ENCODE results near the gene B4GALT5. TPM values are rescaled to one million over a fixed set of nuclear protein-coding genes. Genes with fewer than 3 reads are reported as not detected.
A peak's percentile ranks its signal among the peaks of the same experiment; 100 is the strongest.

The B4GALT5 gene
- total RNA-seq, 1 experiment from 2014 or later, result 77.0 TPM

- H3K23me2 ChIP-seq (ENCODE audit: insufficient read length, low read depth, low read length, poor library complexity, severe bottlenecking), result no peaks in the 10 kb centered on the region
- no peak overlapping the region for H3K18ac ChIP-seq (ENCODE audit: insufficient read length, low read depth, low read length)
- DNase-seq, result no peak
- no peaks in the 10 kb centered on the region; a peak in 1 of 4 replicates for H3K4me1 Mint-ChIP-seq
- no peaks in the 10 kb centered on the region for H3K27me3 Mint-ChIP-seq (ENCODE audit: low read depth)
- peak overlapping the region in 1 of 3 experiments; percentile 57; a peak in 2 of 7 replicates for H3K27ac Mint-ChIP-seq
- no peaks in the 10 kb centered on the region for H3K9me3 Mint-ChIP-seq
- no peak overlapping the region for H4K5ac ChIP-seq (ENCODE audit: insufficient read length, low read depth, low read length)
- H3K56ac ChIP-seq (ENCODE audit: insufficient read length, low read depth, low read length), result no peak overlapping the region
- no peak for TF ChIP-seq CTCF (conservative IDR thresholded peaks at IDR 0.05)
- H3K9ac ChIP-seq (ENCODE audit: extremely low read depth, insufficient read length, low read length), result no peak overlapping the region
- no peaks in the 10 kb centered on the region for H3K9me3 ChIP-seq (ENCODE audit: control insufficient read depth, low read depth, low read length)
- H3K4me1 ChIP-seq (ENCODE audit: insufficient read depth, low read length), result peaks cover 7% of the 10 kb centered on the region; the same call in 1 of the 2 replicates
- no peak overlapping the region for H4K8ac ChIP-seq (replicated peaks; ENCODE audit: insufficient read length, low read depth, low read length)
- H2AFZ ChIP-seq (ENCODE audit: low read length), result no peak overlapping the region
- H3K4me2 ChIP-seq (ENCODE audit: insufficient read depth, insufficient read length, low read length), result no peak overlapping the region
- no peaks in the 10 kb centered on the region for H3K27me3 ChIP-seq (ENCODE audit: insufficient read depth, low read length)
- no peak overlapping the region for H3K4ac ChIP-seq (ENCODE audit: low read depth, low read length)
- H4K20me1 ChIP-seq (ENCODE audit: control insufficient read depth, insufficient read depth, insufficient read length), result no peaks in the 10 kb centered on the region
- H3K27ac ChIP-seq (ENCODE audit: insufficient read length, low read depth, low read length), result no peak overlapping the region
- no peak overlapping the region for H3K4me3 Mint-ChIP-seq
- no peak overlapping the region for H2BK5ac ChIP-seq (ENCODE audit: insufficient read length, low read length)
- no peak overlapping the region for H3K14ac ChIP-seq (ENCODE audit: insufficient read depth, low read length)
- H3K79me1 ChIP-seq (ENCODE audit: insufficient read depth, low read depth, low read length, poor library complexity, severe bottlenecking), result peaks cover 6% of the 10 kb centered on the region
- WGBS (ENCODE audit: extremely low coverage, insufficient read length, low lambda C conversion rate), result no CpG with 5 or more reads among the region's 8 CpGs
- no peak overlapping the region for H2BK15ac ChIP-seq (ENCODE audit: low read depth, low read length)
- H3T11ph ChIP-seq (ENCODE audit: low read length), result no peak overlapping the region
- no peak overlapping the region for H2BK20ac ChIP-seq (ENCODE audit: low read depth, low read length, poor library complexity, severe bottlenecking)
- H2BK120ac ChIP-seq (ENCODE audit: low read depth, low read length, poor library complexity, severe bottlenecking), result no peak overlapping the region
- H3K79me2 ChIP-seq (ENCODE audit: insufficient read depth, low read length), result peaks cover 17% of the 10 kb centered on the region
- peaks cover 21 to 64% (median 45%) of the 10 kb centered on the region in 3 experiments; a peak in 6 of 7 replicates for H3K36me3 Mint-ChIP-seq (ENCODE audit: insufficient read depth in 1 of 3, low read depth in 3 of 3)
- H2BK12ac ChIP-seq (ENCODE audit: insufficient read length, low read depth, low read length), result no peak overlapping the region
- H2AK5ac ChIP-seq (ENCODE audit: insufficient read length, low read length), result no peak overlapping the region
- H4K91ac ChIP-seq (ENCODE audit: insufficient read length, low read depth, low read length), result no peak overlapping the region
- no peak overlapping the region for H3K23ac ChIP-seq (ENCODE audit: insufficient read length, low read depth, low read length)
Measured at GRCh38 chr20:49653925-49654434, 59.7 kb downstream of the B4GALT5 start.
